Stimulated activated CD4-positive, alpha-beta T cell treated with anti-CD3 and anti-CD28 coated beads, Interleukin-1b, Interleukin-23, amount 100 ng/mL, for 4 hours (primary cell): Measurements from ENCODE around the gene PHLDA1.
A peak's percentile ranks its signal among the peaks of the same experiment; 100 is the strongest.
"Not testable (repeated sequence)": the region's sequence is repeated elsewhere in the genome, so short reads cannot be mapped to it uniquely, and the experiment has no call there.

ENCODE experiments used
- DNase-seq, 2 donors: peaks; one replicate each; pipeline ENCODE4 v3.0.0-alpha.2; 2020; ENCODE audit warnings: low read depth in 2 of 2

The PHLDA1 gene

DNA sequence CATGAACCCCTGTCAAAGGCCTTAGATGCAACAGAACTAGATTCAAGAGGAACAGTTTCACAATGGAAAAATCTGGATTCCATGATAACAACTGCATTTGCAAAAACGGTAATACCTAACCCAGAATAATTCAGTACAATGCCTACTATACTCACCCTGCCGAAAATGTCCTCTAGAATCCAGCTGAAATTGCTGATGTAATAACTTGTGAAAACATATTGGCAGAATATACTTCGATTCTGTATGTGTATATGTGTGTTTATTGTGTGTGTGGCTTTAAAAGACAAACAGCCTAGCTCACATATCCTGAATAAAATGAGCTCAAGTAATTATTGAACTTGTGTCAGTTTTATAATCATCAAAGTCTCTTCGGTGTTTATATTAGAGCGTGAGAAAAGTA, 46.0 kb downstream of the PHLDA1 start:
- DNase-seq = no peak

DNA sequence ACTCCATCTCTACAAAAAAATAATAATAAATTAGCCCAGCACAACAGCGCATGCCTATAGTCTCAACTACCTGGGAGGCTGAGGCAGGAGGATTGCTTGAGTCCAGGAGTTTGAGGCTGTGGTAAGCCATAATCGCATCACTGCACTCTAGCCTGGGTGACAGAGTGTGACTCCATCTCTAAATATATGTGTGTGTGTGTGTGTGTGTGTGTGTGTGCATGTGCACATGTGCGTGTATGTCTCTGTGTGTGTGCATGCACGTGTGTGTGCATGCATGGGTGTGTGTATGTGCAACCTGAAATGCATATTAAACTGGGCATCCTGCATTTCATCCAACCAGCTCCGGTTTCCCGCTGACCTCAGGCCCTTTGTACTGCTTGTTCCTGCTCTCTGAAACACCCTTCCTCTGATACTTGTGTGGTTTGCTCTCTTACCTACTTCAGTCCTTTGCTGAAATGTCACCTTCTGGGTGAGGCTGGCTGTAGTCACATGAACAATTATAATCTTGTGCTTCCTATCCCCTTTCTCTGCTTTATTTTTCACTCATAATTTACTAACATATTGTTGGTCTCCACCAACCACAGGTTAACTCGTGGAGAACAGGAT, 46.9 kb downstream of the PHLDA1 start:
- no peak for DNase-seq

DNA sequence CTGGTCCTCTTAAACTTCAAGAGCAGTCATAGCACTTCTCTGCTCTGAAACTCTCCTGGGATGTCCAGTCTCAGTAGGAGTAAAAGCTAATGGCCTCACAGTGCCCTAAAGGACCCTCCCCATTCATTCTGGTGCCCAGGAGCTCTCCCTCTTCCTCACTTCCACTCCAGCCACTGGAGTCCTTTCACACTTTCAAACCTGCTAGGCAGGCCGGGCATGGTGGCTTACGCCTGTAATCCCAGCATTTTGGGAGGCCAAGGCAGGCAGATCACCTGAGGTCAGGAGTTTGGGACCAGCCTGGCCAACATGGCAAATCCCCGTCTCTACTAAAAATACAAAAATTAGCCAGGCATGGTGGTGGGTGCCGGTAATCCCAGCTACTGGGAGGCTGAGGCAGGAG, 47.7 kb downstream of the PHLDA1 start:
- DNase-seq = not testable (repeated sequence)

DNA sequence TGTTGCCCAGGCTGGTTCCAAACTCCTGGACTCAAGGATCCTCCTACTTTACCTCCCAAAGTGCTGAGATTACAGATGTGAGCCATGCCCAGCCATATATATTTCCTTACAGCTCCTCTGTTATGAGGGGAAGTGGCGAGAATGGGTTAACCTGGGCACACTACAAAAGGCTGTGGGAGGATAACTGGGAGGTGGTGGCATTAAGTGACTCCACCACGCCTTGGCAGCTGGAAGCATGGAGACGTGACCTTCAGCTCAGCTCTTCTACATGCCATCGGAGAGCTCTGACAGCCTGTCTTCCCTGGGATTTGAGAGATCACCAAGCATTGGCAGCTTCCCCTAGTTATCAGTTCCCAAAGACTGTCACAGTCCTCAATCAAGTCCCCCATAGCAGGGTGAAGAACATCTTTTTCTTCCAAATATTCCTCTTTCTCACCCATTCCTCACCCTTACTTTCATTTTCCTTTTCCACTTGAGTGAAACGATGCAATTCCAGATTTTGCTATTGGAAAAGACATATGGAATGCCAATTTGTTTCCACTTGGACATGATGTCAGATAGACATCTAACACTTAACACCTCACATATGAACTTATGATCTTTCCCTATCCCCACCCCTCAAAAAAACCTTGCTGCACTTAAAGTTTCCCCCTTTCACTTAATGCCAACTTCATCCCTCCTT, 48.5 kb downstream of the PHLDA1 start:
- DNase-seq = no peak

DNA sequence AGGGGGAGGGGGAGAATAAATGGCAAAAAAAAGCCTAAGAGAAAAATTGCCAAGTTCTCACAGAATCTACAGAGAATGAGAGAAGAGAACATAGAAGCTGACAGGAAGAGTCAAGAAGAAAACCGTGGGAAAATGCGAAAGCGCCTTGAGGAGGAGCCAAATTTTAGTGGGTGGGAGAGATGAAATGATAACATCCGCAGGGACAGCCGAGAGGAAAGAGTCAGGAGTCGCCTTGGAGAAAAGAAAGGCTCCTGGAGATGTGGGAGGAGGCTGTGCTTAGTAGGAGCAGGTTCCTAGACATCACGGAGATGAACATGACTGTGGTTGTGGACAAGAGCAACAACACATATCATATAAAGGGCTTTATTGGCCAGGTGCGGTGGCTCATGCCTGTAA, 49.4 kb downstream of the PHLDA1 start:
- no peak for DNase-seq

DNA sequence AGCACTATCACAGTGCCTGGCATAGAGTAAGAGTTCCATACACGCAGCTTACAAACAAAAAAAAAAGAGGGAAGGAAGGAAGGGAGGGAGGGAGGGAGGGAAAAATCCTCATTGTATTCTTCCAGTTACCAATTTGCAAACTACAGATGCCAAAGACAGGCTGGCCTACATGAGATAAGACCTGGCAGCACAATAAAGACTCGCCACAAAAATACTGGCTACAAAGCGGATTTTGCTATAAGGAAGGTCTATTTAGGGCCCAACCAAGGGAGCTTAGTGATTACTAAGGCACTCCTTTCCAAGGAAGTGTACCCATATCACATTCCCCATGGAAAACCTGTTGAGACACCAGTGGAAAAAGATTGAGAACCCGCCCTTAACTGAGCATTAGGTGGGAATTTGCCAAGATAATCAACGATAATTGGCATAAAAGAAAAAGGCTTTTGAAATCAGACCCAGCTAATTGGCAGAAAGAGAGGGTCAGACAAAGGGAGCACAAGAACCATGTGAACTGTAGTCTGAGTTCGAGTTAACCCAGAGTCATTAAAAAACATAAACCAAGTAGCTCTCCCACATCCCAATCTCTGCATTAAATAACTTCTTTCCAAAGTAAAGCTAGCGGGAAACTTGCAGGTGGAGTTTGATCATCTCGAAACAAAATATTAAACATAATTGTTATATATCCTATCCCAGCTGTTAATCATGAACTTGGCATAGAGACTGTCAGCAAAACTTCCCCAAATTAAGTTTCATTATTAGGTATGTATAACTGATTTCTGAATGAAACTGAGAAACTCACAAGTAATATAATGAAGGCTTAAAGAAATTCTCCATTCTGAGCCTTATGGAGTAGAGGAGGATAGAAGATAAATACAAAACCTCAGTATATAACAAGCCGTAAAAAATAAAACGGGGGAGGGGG, 50.1 kb downstream of the PHLDA1 start:
- DNase-seq = no peak

DNA sequence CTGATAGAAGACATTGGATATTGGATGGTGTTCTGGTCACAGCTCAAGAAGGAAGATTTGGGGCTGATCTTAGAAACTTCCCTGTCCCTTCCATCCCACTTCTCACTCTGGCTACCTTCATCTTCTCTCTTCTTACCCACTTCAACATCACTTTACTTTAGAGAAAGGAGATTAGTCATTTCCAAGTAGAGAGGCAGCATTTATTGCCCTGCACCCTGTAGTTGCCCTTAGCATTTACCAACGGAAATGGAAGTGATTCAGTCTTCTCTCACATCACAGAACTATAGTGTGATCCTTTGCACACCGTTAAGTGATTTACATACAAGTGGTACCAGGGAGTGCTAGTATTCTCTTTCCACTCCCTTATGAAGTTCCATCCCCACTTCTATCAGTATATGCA, 52.4 kb downstream of the PHLDA1 start:
- DNase-seq = peak in 1 of 2 donors; percentile 27

DNA sequence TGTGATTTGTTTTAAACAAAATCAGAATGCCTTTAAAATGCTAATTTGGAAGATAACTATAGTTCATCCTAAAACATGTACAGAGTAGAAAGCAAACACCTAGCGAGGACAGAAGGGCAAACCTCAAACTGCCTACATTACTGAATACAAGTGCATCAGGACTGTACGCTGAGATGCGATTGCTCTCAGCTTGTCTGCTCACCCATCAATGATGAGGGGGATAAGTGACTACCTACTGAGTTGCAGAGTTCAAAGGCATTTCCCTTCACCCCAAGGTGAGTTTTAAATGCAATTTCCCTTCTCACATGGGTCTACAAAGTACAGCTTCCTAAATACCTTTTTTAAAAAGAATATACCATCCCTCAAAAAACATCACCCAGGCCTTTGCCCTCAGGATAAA, 52.9 kb downstream of the PHLDA1 start:
- no peak for DNase-seq

DNA sequence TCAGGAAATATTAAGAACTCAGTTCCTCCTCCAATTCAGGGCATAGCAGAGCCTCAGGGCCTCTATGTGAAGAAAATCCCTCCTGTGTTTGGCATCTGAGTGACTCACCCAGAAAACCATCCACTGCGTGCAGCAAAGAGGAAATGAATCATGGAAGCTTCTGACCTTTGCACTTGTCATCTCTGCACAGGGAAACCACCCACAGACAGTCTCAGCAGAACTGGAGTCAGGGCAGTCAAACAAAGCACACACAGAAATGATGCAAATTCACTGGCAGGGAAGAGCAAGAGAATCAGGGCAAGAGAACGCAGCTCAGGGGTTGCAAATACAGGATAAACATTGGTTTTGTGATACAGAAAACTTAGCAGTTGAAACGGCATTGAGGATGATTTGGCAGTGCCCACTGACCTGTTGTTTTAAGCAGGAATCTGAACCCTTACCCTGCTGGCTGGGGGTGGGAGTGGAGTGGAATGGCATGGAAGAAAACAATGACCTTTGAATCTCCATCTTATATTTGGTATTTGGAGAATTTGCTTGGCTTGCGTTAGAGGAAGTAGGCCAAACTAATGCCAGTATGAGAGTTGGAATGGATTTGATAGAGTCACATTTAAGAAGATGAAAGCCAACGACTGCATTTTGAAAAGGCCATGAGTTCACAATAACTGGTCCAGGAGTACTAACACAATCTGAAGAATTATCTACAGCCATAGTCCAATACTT, 53.5 kb downstream of the PHLDA1 start:
- DNase-seq = peak; percentile 23 to 68

DNA sequence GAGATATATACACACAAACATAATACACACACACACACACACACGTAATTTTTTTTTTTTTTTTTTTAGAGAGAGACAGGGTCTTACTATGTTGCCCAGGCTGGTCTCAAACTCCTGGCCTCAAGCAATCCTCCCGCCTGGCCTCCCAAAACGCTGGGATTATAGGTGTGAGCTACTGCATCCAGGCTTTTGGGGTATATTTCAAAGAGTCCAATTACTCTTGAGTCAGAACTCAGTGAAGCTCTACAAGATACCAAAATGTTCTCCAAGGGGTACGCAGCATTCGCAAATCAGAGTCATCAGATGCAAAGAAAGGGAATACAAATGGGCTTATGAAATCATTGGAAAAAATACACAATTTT, 54.0 kb downstream of the PHLDA1 start:
- DNase-seq = no peak

DNA sequence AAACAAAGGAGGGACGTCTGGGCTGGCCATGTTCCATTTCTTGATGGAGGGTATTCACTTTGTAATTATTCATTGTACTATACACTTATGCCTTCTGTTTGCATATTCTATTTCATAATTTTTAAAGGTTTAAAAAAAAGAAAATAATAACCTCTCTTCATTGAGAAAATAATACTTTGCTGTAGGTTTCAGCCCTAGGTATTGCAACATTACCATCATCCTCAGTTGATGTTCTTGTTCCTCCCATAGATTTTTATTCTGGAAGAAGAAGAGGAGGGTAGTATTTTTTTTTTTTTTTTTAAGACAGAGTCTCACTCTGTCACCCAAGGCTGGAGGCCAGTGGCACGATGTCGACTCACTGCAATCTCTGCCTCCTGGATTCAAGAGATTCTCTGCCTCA, 54.7 kb downstream of the PHLDA1 start:
- DNase-seq = no peak

DNA sequence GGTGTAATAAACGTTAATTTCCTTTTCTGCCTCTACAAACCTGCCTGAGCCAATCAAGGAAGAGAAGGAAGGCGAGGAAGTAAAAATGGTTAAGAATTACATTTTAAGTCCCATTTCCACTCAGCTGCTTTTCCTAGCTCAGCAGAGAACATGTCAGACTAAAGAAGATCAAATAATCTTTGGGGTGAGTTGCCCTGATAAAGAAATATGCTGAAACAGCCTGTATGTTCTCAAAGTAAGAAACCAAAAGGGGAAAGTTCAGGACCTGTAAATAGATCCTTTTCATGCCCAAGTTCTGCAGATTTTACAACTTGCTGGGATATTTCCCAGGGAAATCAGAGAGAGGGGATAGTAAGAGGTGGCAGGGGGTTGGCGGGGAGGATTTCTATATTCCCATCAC, 55.5 kb downstream of the PHLDA1 start:
- no peak for DNase-seq

DNA sequence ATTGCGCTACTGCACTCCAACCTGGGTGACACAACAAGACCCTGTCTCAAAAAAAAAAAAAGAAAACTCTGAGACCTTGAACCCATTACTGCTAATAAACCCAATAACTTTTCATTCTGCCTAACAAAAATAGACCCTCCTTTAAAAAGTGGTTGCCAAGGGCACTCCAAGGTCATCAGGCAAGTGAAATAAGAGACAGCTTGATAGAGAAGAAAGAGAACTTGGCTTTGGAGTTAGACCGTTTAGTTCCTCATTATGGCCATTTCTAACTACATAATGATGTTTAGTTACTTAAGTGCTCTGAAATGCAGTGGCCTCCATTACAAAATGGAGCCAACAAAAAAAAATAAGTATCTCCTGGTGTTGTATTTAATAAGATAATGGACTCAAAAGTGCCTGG, 55.9 kb downstream of the PHLDA1 start:
- no peak for DNase-seq
